CMK (cell line): ENCODE measurements around the gene ALKBH8.
"Not testable (repeated sequence)": the region's sequence is repeated elsewhere in the genome, so short reads cannot be mapped to it uniquely, and the experiment has no call there.

Experiments
- DNase-seq: peaks from one replicate; pipeline ENCODE4 v3.0.0-alpha.2; 2010; ENCODE audit warnings: low read depth

Gene ALKBH8

DNA sequence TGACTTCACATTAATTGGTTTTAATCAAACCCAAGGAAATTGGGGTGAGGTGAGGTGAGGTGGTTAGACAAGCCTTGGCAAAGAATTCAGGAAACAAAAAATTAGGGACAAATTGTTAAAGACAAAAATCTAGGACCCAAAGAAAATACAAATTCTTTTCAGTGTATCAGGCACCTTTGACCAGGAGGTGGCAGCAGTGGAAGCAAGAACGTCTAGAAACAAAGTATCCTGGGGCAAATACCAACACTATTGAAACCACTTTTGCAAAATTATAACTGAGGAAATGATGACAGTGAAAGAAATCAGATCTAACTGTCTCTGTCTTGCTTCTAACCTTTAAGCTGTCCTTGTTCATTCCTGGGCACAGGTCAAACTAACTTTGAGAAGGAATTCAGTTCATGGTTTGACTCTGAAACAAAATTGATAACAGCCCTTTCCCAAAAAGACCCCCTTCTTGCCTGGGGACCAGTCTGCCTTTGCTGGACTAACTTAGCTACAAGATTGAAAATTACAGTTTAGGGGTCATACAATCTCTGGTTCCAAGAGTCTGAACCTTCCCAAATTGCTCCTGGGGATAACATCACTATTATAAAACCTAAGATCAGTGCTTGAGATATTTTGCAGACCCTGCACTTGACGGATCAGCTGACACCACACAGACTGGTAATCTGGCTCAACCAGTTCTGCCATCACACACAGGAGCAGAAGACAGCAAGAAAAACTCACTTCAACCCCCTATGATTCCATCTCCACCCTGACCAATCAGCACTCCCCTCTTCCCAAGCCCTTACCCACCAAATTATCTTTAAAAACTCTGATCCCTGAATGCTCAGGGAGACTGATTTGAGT is 11.2 kb upstream of the ALKBH8 start:
- not testable (repeated sequence) for DNase-seq

GRCh38 chr11:107573438-107573837 is 7.9 kb upstream of the ALKBH8 start:
- DNase-seq: no peak

DNA sequence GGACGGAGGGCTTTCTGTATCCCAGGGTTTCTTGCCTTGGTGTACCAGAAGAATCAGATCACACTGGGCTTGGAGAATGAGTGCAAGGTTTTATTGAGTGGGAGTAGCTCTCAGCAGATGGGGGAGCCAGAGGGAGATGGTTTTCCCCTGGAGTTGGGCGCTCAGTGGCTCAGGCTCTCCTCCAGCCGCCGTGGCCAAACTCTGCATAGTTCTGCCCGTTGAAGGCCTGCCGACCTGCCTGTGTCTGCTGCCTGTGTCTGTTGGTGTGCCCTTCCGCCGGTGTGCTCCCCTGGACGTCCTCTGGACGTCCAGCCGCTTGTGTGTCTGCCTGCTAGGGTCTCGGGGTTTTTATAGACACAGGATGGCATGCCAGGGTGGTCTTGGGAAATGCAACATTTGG is 4.5 kb upstream of the ALKBH8 start:
- DNase-seq: no peak

DNA sequence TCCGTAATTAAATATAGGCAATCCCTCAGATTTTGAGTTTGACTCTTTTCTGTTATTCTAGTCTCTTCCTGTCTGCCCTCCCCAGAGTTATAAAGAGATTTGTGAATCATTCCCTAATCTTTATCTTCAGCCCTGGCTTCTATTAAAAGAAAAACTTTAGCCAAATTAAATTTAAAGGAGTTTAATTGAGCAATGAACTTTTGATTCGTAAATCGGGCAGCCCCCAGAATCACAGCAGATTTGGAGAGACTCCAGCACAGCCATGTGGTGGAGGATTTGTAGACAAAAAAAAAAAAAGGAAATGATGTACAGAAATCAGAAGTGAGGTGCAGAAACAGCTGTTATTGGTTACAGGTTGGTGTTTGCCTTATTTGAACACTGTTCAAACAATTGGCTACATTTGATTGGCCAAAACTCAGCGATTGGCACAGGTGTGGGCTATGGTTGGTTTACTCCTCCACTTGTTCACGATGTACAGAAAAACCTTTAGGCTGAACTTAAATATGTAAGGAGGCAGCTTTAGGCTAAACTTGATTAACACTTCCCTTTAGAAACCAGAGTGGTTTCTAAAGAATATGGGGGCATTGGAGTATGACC is 2.3 kb upstream of the ALKBH8 start:
- DNase-seq: no peak

DNA sequence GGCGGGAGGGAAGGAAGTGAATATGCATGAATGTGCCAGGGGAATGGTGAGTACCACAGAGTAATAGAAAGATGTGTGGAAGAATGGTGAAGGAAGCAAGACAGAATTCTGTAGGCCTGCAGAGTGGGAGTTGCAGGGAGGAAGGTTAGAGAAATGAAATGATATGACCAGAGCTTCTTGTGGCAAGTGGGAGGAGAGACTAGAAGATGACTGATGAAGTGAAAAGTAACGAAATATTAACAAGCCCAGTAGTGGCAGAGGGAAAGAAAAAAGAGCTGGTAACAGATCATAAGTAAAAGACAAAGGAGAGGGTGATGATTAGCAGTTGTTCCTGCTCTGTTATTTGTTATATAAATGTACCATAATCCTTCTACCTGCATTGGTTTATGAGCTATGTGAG is 1.0 kb upstream of the ALKBH8 start:
- no peak for DNase-seq

- not testable (repeated sequence) for DNase-seq
Observed at GRCh38 chr11:107565955-107566501, 493 bp upstream of the ALKBH8 start.

GRCh38 chr11:107564877-107565218 is 687 bp downstream of the ALKBH8 start:
- no peak for DNase-seq

- no peak for DNase-seq
Observed at GRCh38 chr11:107563702-107564101, 1.8 kb downstream of the ALKBH8 start.

DNA sequence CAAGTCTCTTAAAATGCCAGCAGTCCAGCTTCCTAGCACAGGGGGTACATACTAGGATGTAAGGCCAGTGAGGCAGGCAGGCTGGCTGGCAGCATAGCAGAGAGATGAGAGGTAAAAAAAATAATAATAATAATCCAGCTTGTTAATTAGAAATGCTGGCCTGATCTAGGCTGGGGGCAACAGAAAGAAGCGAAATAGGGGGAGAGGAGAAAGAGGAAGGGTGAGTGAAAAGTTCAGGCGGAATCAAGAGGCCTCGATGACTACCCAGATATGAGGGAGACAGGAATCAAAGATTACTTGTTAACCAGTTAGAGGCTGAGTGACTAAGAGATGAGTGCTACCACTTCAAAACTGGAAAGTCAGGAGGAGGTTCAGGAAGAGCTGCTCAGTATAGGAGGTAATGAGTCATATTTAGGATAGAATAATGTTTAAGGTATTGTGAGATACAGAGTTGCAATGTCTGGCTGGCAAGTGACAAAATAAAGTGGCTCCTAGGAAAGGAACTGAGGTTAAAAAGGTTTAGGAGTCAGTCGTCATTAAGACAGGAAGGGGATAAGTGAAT is 2.8 kb downstream of the ALKBH8 start:
- DNase-seq: no peak

DNA sequence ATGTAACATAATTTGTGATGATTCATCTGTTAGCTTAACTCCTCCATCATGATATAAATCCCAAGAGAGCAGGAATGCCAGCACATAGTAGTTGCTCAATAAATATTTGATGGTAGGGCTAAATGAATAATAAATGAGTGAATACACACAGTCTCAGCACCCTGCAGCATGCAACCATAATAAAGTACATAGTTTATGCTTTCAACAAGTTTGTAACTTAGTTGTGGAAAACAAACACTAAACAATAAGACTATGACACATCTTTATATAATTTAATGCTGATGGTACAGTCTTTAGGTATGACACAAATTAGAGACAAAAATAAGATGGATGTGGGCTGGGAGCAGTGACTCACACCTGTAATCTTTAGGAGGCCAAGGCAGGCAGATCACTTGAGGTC is 3.8 kb downstream of the ALKBH8 start:
- no peak for DNase-seq

GRCh38 chr11:107550304-107550703 is 15.2 kb downstream of the ALKBH8 start:
- no peak for DNase-seq

GRCh38 chr11:107549954-107550285 is 15.6 kb downstream of the ALKBH8 start:
- DNase-seq: no peak

- no peak for DNase-seq
Observed at GRCh38 chr11:107549253-107549953, 16.1 kb downstream of the ALKBH8 start.

GRCh38 chr11:107547961-107548360 is 17.6 kb downstream of the ALKBH8 start:
- DNase-seq: no peak

DNA sequence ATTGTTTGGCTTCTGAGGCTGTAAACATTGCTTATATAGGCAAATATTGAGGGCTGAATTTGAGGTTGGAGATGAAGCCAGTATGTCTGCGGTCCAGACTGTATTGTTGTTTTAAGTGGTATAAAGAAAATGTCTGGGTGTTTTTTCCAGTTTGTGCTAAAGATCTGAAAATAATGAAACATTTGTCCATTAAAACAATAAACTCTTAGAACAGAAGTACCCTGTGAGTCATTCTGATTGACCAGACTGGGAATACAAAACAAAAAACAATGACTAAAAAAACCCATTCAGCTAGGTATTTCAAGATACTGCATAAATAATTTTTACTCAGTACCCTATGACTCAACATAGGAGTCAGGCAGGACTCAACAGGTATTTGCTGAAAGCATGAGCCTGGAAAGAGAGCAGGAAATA is 20.4 kb downstream of the ALKBH8 start:
- DNase-seq: no peak

DNA sequence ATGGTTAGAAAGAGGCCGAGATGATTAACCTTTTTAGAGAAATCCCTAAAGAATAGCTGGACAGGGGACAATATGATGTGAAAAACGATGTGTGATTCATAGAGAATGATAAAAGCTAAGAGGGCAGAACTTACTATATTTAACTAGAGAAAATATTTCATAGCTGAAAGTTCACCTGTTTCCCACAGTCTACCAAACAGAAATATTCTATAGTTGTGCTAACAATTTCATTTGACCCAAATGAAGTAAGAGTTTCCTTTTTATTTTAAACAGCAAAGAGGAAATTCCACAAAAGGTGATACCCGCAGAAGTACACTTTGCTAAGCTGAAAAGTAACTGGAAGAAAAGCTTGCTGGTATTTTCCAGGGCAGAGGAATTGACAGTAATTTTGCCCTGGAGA is 26.7 kb downstream of the ALKBH8 start:
- DNase-seq: no peak

DNA sequence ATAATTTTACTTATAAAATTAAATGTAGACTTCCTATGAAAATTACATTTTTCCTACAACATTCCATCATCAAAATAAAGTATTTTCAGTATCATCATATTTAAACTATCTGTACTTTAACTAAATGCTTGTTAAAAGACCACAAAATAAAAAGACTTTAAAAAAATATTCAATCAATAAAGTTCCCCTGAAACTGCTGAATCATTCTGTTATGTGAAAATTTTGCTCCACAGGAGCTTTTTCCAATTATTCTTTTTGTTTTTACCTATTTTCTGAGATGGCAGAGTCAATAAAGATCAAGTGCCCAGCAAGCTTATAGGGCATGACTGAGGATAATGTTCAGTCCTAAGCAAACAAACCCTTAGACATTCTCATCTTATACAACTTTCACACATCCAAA is 27.3 kb downstream of the ALKBH8 start:
- no peak for DNase-seq

DNA sequence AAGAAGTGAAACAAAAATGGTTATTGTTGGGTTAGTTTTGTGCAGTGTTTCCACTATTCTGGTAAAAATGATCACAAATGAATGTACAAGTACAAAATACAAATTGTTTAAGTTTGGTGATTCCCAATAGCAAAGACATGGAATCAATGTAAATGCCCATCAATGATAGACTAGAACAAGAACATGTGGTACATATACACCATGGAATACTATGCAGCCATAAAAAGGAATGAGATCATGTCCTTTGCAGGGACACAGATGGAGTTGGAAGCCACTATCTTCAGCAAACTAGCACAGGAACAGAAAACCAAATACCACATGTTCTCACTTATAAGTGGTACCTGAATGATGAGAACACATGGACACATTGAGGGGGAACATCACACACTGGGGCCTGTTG is 28.4 kb downstream of the ALKBH8 start:
- not testable (repeated sequence) for DNase-seq

DNA sequence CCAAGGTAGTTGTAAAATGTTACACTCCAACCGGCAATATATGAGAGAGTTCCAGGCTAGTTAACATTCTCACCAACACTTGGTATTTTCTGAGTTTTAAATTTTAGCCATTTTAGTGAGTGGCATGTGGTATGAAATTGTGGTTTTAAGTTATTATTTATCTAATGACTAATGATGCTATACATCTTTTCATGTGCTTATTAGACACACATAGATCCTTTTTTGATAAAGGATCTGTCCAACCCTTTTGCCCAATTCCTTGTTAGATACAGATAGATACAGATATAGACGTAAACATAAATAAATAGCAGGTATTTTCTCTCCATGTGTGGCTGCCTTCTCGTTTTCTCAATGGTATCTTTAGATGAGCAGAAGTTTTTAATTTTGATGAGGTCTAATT is 39.3 kb downstream of the ALKBH8 start:
- DNase-seq: no peak

DNA sequence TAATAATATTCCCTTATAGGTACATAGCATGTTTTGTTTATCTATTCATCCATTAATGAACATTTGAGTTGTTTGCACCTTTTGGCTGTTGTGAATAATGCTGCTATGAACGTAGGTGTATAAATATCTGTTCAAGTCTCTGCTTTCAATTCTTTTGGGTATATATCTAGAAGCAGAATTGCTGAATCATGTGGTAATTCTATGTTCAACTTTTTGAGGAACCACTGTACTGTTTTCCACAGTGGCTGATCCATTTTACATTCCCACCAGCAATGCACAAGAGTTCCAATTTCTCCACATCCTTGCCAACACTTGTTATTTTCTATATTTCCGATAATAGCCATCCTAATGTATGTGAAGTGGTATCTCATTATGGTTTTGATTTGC is 56.7 kb downstream of the ALKBH8 start:
- DNase-seq: no peak

- no peak for DNase-seq
Observed at GRCh38 chr11:107508201-107508857, 57.2 kb downstream of the ALKBH8 start.

- DNase-seq: no peak
Observed at GRCh38 chr11:107505647-107506225, 59.8 kb downstream of the ALKBH8 start.
